T-helper 22 cell (primary cell): ENCODE results near the gene CHMP2B.
"Not testable (repeated sequence)": the region's sequence is repeated elsewhere in the genome, so short reads cannot be mapped to it uniquely, and the experiment has no call there.

Experiments used
- DNase-seq: peaks from one replicate; pipeline ENCODE4 v3.0.0-alpha.2; 2020; ENCODE audit warnings: low read depth

Gene CHMP2B

GRCh38 chr3:87233805-87234204 lies 6.7 kb downstream of the CHMP2B start:
- no peak for DNase-seq

GRCh38 chr3:87236093-87236492 lies 9.0 kb downstream of the CHMP2B start:
- no peak for DNase-seq

- DNase-seq: no peak
Measured at GRCh38 chr3:87246662-87247429, 19.7 kb downstream of the CHMP2B start.

GRCh38 chr3:87247430-87247773 lies 20.3 kb downstream of the CHMP2B start:
- no peak for DNase-seq

GRCh38 chr3:87248231-87248630 lies 21.1 kb downstream of the CHMP2B start:
- DNase-seq: not testable (repeated sequence)

- DNase-seq: no peak
Measured at GRCh38 chr3:87248831-87249230, 21.7 kb downstream of the CHMP2B start.

GRCh38 chr3:87250009-87250408 lies 22.9 kb downstream of the CHMP2B start:
- no peak for DNase-seq

- DNase-seq: no peak
Measured at GRCh38 chr3:87260270-87260669, 33.2 kb downstream of the CHMP2B start.

GRCh38 chr3:87261925-87262324 lies 34.8 kb downstream of the CHMP2B start:
- no peak for DNase-seq

DNA sequence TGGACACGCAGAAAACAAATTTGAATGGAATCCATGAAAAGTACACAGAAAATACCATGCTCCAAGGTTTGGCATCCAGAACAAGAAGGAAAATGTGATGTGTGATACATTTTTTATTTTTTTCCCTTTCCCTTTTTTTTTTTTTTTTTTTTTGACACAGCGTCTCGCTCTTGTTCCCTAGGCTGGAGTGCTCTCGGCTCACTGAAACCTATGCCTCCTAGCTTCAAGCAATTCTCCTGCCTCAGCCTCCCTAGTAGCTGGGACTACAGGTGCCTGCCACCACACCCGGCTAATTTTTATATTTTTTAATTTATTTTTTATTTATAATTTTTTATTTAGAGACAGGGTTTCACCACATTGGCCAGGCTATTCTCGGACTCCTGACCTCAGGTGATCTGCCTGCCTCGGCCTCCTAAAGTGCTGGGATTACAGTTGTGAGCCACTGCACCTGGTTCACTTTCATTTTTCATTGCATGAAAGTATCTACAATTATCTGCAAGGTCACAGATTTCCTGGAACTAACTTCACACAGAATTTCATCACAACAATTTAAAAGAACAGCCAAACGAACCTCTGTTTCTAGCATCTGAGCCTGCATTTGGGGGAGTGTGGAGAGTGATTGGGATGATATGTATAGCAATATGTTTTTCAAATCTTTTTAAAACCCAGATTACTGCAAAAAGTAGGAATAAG lies 41.0 kb downstream of the CHMP2B start:
- no peak for DNase-seq

DNA sequence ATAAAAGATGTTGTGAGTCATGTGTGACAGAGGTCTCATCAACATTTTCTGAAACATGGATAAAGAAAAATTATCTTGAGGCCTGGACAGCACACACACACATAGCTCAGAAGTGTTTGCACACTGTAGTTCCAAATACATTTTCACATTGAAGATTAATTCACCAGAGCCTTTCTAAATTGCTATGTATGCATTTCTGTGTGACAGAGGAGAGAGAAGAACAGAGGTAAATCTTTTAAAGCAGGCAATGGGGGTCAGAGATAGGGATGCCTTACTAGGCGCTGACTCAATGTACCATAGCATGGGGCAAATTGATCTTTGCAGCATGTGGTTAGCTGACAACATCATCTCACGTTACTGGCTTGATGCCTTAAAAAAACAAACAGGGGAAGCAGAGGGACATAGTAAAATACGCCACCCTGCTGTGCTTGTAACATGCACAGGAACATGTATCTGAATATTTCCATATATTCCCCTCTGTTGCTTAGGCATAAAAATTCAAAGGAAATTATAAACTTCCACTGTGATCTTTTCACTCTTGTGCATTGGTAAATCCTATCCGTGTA lies 41.6 kb downstream of the CHMP2B start:
- no peak for DNase-seq

DNA sequence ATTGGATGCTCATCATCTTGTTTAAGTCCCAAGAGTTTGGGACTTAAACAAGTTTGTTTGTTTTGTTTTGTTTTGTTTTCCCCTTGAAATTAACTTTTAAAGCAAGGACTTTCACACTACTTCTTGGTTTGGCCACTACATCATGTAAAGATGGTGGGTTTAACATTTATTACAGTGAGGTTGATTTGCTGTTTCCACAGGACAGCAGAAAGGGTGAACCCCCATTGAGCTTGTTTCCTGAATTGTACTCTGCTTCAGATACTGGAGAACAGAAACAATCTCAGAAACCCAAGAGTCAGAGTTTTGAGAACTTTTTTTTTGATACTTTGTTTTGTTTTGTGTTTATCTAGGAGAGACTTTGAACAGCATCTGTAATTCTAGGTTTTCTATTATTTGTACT lies 42.6 kb downstream of the CHMP2B start:
- DNase-seq: no peak

- no peak for DNase-seq
Measured at GRCh38 chr3:87270908-87271700, 44.0 kb downstream of the CHMP2B start.

DNA sequence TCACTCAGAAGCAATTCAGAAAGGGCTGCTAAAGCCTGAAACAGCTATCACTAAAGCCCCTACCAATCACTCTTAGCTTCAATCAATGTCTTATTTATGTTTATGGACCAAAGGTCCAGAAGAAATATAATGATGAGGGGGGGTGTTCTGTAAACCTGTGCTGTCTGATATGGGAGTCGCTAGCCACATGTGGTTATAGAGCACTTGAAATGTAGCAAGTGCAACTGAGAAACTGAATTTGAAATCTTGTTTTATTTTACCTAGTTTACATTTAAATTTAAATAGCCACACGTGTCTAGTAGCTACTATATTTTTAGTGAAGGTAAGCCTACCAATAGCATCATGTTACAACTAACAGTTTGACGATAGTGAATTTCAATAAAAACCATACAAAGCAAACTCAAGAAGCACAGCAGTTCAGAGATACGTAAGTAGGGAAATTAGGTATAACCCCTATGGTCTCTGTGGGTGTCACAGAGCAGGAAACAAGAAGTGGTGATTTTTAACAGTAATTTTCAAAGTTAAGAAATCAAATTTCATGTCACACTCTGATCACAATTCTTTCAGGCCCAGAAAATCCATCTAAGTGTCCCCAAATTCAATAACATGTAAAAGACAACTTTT lies 45.7 kb downstream of the CHMP2B start:
- no peak for DNase-seq

GRCh38 chr3:87276484-87276883 lies 49.4 kb downstream of the CHMP2B start, which contains the start of gene POU1F1:
Gene POU1F1 (minus strand): TSS chr3:87276584. CDS start chr3:87276462, 122 bp downstream.
- DNase-seq: no peak

- no peak for DNase-seq
Measured at GRCh38 chr3:87287011-87287410, 59.9 kb downstream of the CHMP2B start.

DNA sequence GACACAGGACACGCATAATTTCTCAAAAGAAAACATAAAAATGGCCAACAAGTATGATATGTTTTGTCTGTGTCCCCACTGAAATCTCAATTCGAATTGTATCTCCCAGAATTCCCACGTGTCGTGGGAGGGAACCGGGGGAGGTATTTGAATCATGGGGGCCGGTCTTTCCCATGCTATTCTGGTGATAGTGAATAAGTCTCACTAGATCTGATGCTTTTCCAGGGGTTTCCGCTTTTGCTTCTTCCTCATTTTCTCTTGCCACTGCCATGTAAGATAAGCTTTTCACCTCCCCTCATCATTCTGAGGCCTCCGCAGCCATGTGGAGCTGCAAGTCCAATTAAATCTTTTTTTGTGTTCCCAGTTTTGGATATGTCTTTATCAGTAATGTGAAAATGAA lies 61.3 kb downstream of the CHMP2B start:
- DNase-seq: no peak

GRCh38 chr3:87298111-87298718 lies 71.1 kb downstream of the CHMP2B start:
- DNase-seq: no peak

DNA sequence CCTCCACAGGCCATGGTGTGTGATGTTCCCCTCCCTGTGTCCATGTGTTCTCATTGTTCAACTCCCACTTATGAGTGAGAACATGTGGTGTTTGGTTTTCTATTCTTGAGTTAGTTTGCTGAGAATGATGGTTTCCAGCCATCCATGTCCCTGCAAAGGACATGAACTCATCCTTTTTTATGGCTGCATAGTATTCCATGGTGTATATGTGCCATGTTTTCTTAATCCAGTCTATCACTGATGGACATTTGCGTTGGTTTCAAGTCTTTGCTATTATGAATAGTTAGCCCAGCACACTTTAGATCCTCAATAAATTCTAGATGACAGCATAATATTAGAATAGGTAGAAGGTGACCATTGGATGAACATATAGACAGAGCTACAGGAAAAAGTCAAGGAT lies 77.9 kb downstream of the CHMP2B start:
- not testable (repeated sequence) for DNase-seq
